H1 (cell line): ENCODE data around the gene ACOT7. TPM values are rescaled to one million over a fixed set of nuclear protein-coding genes. Genes with fewer than 3 reads are reported as not detected.

Source experiments
- CTCF ChIA-PET: fragments of 300-600 bp; sonication (Branson Sonifier 250); formaldehyde crosslinking; loops from one replicate; lab custom pipeline; 2021; ENCODE audit not compliant: partially characterized antibody; lab: Charles Lee
- POLR2A ChIA-PET: fragments of 300-600 bp; sonication (Branson Sonifier 250); formaldehyde crosslinking; loops from one replicate; lab custom pipeline; 2021; ENCODE audit warnings: inconsistent platforms; ENCODE audit not compliant: partially characterized antibody; lab: Charles Lee
- DNase-seq, 2 experiments: peaks; one replicate each; pipeline versions ENCODE4 v3.0.0 to v3.0.0-alpha.2; 2010 to 2022; ENCODE audit warnings: low spot score in 2 of 2, low read depth in 1 of 2, mixed read lengths in 1 of 2
- FAIRE-seq: peaks from 2 replicates; lab custom pipeline; 2011; peaks lifted over from hg19 to GRCh38; lab: Jason Lieb, UNC
- H2AFZ ChIP-seq: 2 replicates; pipeline ENCODE4 v1.8.1; 2012; ENCODE audit warnings: low read length, inconsistent platforms
- H2AK5ac ChIP-seq: 2 replicates; pipeline ENCODE4 v1.6.1; 2013; ENCODE audit warnings: low read depth, low read length
- H2BK120ac ChIP-seq: replicated peaks from 2 replicates; pipeline ENCODE3; 2013; ENCODE audit warnings: low read depth, low read length, inconsistent platforms
- H2BK12ac ChIP-seq: 2 replicates; pipeline ENCODE4 v1.6.1; 2013; ENCODE audit warnings: low read depth, low read length
- H2BK15ac ChIP-seq: 2 replicates; pipeline ENCODE4 v1.6.1; 2013; ENCODE audit warnings: low read length
- H2BK20ac ChIP-seq: 2 replicates; pipeline ENCODE4 v1.6.1; 2013; ENCODE audit warnings: low read length
- H2BK5ac ChIP-seq: 2 replicates; pipeline ENCODE4 v1.6.1; 2013; ENCODE audit warnings: low read depth, low read length
- H3K14ac ChIP-seq: 2 replicates; pipeline ENCODE4 v1.6.1; 2013; ENCODE audit warnings: inconsistent platforms; ENCODE audit not compliant: insufficient read length
- H3K18ac ChIP-seq: 2 replicates; pipeline ENCODE4 v1.6.1; 2013; ENCODE audit warnings: low read length; ENCODE audit errors: extremely low read depth
- H3K23ac ChIP-seq: 2 replicates; pipeline ENCODE4 v1.6.1; 2013; ENCODE audit warnings: inconsistent platforms; ENCODE audit not compliant: insufficient read length
- H3K23me2 ChIP-seq: 2 replicates; pipeline ENCODE4 v1.6.1; 2013; ENCODE audit warnings: low read depth, low read length
- H3K27ac ChIP-seq: 2 replicates; pipeline ENCODE4 v1.6.1; 2011; ENCODE audit warnings: low read depth, low read length, inconsistent platforms
- H3K27me3 ChIP-seq, 4 experiments: replicated peaks in 1 of 4; 1 replicate in 1 of 4; 2 replicates in 3 of 4; pipeline versions ENCODE4 v1.6.1 to v1.8.1; 2011 to 2013; ENCODE audit warnings: low read length in 3 of 4, mild to moderate bottlenecking in 3 of 4, inconsistent platforms in 2 of 4, mixed read lengths in 2 of 4, moderate library complexity in 1 of 4; ENCODE audit not compliant: control insufficient read depth in 3 of 4, insufficient read depth in 3 of 4; ENCODE audit errors: extremely low read depth in 1 of 4
- H3K36me3 ChIP-seq, 4 experiments: 2 replicates each; pipeline versions ENCODE4 v1.6.1 to v1.8.1; 2011 to 2013; ENCODE audit warnings: mild to moderate bottlenecking in 4 of 4, low read length in 3 of 4, moderate library complexity in 2 of 4, control low read depth in 1 of 4, inconsistent platforms in 1 of 4; ENCODE audit not compliant: insufficient read depth in 4 of 4, control insufficient read depth in 2 of 4
- H3K4ac ChIP-seq: replicated peaks from 2 replicates; pipeline ENCODE3; 2013; ENCODE audit warnings: low read length, low read depth, mixed read lengths, inconsistent platforms; ENCODE audit not compliant: insufficient read length
- H3K4me1 ChIP-seq, 4 experiments: replicated peaks in 1 of 4; 1 replicate in 1 of 4; 2 replicates in 3 of 4; pipeline versions ENCODE4 v1.6.1 to v1.8.1; 2011 to 2013; ENCODE audit warnings: low read length in 3 of 4, inconsistent platforms in 2 of 4, mixed read lengths in 1 of 4; ENCODE audit not compliant: insufficient read depth in 4 of 4, control insufficient read depth in 3 of 4
- H3K4me2 ChIP-seq, 2 experiments: 2 replicates each; pipeline versions ENCODE4 v1.6.1 to v1.8.1; 2011 to 2013; ENCODE audit warnings: low read depth in 2 of 2, low read length in 2 of 2, control low read depth in 1 of 2, inconsistent platforms in 1 of 2, mild to moderate bottlenecking in 1 of 2; ENCODE audit not compliant: insufficient read depth in 1 of 2
- H3K4me3 ChIP-seq, 4 experiments: fragments of 200-600, 300-600 bp in 1 of 4; sonication (generic), shearing (Covaris generic), sonication (Bioruptor Twin) in 1 of 4; 2 replicates each; pipeline versions ENCODE4 v1.5.1 to v1.8.1; 2011 to 2016; ENCODE audit warnings: low read length in 4 of 4, low read depth in 3 of 4, control low read depth in 2 of 4, inconsistent platforms in 2 of 4, mild to moderate bottlenecking in 2 of 4, mixed read lengths in 1 of 4, moderate library complexity in 1 of 4; ENCODE audit not compliant: insufficient read depth in 2 of 4; ENCODE audit errors: extremely low read depth in 1 of 4
- H3K56ac ChIP-seq: replicated peaks from 2 replicates; pipeline ENCODE3; 2013; ENCODE audit warnings: low read depth, mild to moderate bottlenecking, mixed read lengths, low read length, inconsistent platforms; ENCODE audit not compliant: insufficient read length
- H3K79me1 ChIP-seq: 2 replicates; pipeline ENCODE4 v1.6.1; 2013; ENCODE audit warnings: low read depth, low read length, control low read depth
- H3K79me2 ChIP-seq, 2 experiments: 2 replicates each; pipeline versions ENCODE4 v1.6.1 to v1.8.1; 2012 to 2013; ENCODE audit warnings: low read length in 2 of 2, mild to moderate bottlenecking in 2 of 2, inconsistent platforms in 1 of 2; ENCODE audit not compliant: insufficient read depth in 2 of 2, control insufficient read depth in 1 of 2
- H3K9ac ChIP-seq, 4 experiments: replicated peaks in 1 of 4; 1 replicate in 1 of 4; 2 replicates in 3 of 4; pipeline versions ENCODE4 v1.6.1 to v1.8.1; 2011 to 2013; ENCODE audit warnings: low read depth in 3 of 4, low read length in 3 of 4, control low read depth in 2 of 4, mild to moderate bottlenecking in 2 of 4, moderate library complexity in 2 of 4, inconsistent platforms in 1 of 4; ENCODE audit errors: extremely low read depth in 1 of 4
- H3K9me3 ChIP-seq, 2 experiments: 2 replicates each; pipeline versions ENCODE4 v1.6.1 to v1.8.1; 2012 to 2013; ENCODE audit warnings: mild to moderate bottlenecking in 2 of 2, moderate library complexity in 2 of 2, control low read depth in 1 of 2, inconsistent platforms in 1 of 2, low read depth in 1 of 2, low read length in 1 of 2, mixed read lengths in 1 of 2; ENCODE audit not compliant: insufficient read depth in 2 of 2
- H4K20me1 ChIP-seq, 2 experiments: replicated peaks in 1 of 2; 2 replicates each; pipeline versions ENCODE3 to v1.8.1; 2011 to 2013; ENCODE audit warnings: inconsistent platforms in 2 of 2, low read length in 2 of 2, mild to moderate bottlenecking in 1 of 2; ENCODE audit not compliant: insufficient read depth in 2 of 2, control insufficient read depth in 1 of 2
- H4K5ac ChIP-seq: 2 replicates; pipeline ENCODE4 v1.6.1; 2013; ENCODE audit warnings: low read length, low read depth, mixed read lengths, inconsistent platforms; ENCODE audit not compliant: insufficient read length
- H4K8ac ChIP-seq: 2 replicates; pipeline ENCODE4 v1.8.0; 2013; ENCODE audit warnings: mild to moderate bottlenecking, moderate library complexity, low read length, inconsistent platforms; ENCODE audit not compliant: insufficient read depth; ENCODE audit errors: extremely low read depth
- H4K91ac ChIP-seq: replicated peaks from 2 replicates; pipeline ENCODE3; 2013; ENCODE audit warnings: low read length, mixed read lengths, inconsistent platforms; ENCODE audit not compliant: insufficient read length
- EZH2 ChIP-seq: fragments of 200-600 bp; sonication (generic); IDR thresholded peaks from 2 replicates; pipeline ENCODE4 v1.7.1; 2012; ENCODE audit warnings: low read depth, mild to moderate bottlenecking, moderate library complexity, low read length, inconsistent platforms; ENCODE audit not compliant: severe bottlenecking
- GABPA ChIP-seq: IDR thresholded peaks from 2 replicates; pipeline ENCODE4 v1.6.1; 2011; ENCODE audit warnings: mild to moderate bottlenecking, low read length, moderate library complexity, borderline replicate concordance; ENCODE audit not compliant: insufficient read depth
- JUN ChIP-seq: IDR thresholded peaks from 2 replicates; pipeline ENCODE4 v1.6.1; 2011; ENCODE audit warnings: low read depth, mild to moderate bottlenecking, improper control_type of control experiment, low read length
- KDM4A ChIP-seq: IDR thresholded peaks from one replicate; pipeline ENCODE4 v1.7.1; 2012; ENCODE audit warnings: low read depth, mild to moderate bottlenecking, moderate library complexity, low read length, inconsistent platforms; ENCODE audit not compliant: severe bottlenecking
- SP4 ChIP-seq: IDR thresholded peaks from 2 replicates; pipeline ENCODE4 v1.6.1; 2012; ENCODE audit warnings: low read length, inconsistent platforms
- SUZ12 ChIP-seq: fragments of 200-600 bp; sonication (generic); IDR thresholded peaks from 2 replicates; pipeline ENCODE4 v1.6.1; 2012; ENCODE audit warnings: mild to moderate bottlenecking, inconsistent platforms, low read length, moderate library complexity, mixed read lengths
- WGBS, 2 experiments: shearing (Covaris generic) in 1 of 2; methylation state at CpG; one replicate each; pipeline versions ENCODE4 v1.1.6 to v1.1.7; 2013 to 2015; ENCODE audit warnings: low lambda C conversion rate in 2 of 2, mixed read lengths in 2 of 2, inconsistent platforms in 1 of 2, low coverage in 1 of 2, missing lambda C conversion rate in 1 of 2; ENCODE audit not compliant: insufficient replicate concordance in 2 of 2, insufficient coverage in 1 of 2, insufficient read length in 1 of 2; ENCODE audit errors: extremely low coverage in 1 of 2, missing lambda C conversion rate in 1 of 2; 5-methylcytosine and 5-hydroxymethylcytosine counted together
- polyA plus RNA-seq, 7 experiments: library from polyadenylated mRNA; depleted of rRNA in 3 of 7; stranded (reverse) in 5 of 7; unstranded in 2 of 7; fragments of >200 nt in 5 of 7; fragments of 200-250 nt in 2 of 7; gene quantifications; 1 replicate in 5 of 7; 2 replicates in 1 of 7; 4 replicates in 1 of 7; pipeline versions ENCODE4 v1.2.1 to v1.2.3, GENCODE V29; 2011 to 2013; ENCODE audit warnings: missing spikeins in 2 of 7, mixed read lengths in 2 of 7
- total RNA-seq: library from RNA; stranded (reverse); fragmentation: NEBNext Ultra II Directional; extraction: Animal tissue kit (Norgen Biotek cat#: 25700); gene quantifications from 2 replicates; pipeline ENCODE4 v1.2.1, GENCODE V29; 2021
- TF ChIP-seq, protein P1 (sequence below), 3 experiments: IDR thresholded peaks; 1 replicate in 2 of 3; 2 replicates in 1 of 3; pipeline versions ENCODE4 v1.5.1 to v1.6.1; 2011; ENCODE audit warnings: low read length in 3 of 3, mild to moderate bottlenecking in 3 of 3, inconsistent platforms in 2 of 3, low read depth in 1 of 3, moderate library complexity in 1 of 3; ENCODE audit not compliant: insufficient read depth in 1 of 3; ENCODE audit errors: control extremely low read depth in 1 of 3

ACOT7 gene
- total and polyA plus RNA-seq, 2 of the 8 experiments (the other 6 are each of a cell fraction or from before 2014, with no cell fraction given): 151 to 214 TPM

DNA sequence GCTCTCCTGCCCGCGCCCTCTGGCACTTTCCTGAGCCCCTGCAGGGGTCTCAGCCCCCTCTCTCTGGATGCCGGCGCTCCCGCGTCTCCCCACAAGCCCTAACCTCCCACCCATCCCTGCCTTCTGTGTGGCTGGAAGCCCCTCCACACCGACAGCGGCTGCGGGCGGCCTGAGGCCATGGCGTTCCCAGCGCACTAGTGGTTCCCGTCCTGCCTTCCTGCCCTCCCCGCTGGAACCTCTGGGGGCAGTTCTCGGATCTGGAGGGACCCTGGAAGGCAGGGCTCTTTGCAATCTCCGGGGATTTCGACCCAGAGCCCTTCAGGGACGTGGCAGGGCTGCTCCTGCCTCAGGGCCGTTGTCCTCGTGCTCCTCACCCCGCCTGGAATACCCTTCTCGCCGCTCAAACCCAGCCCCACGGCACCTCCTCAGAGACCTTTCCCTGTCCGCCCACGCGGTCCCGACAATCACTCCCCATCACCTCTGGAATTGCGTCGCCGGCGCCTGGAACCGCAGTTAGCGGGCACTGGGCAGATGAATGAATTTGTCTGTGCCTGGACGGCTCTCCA is 30.5 kb upstream of the ACOT7 start:
- Histone ChIP-seq H2BK120ac (no peak overlapping the region), H3K36me3 (peaks cover 0 to 7% (median 0%) of the 10 kb centered on the region in 4 experiments; a peak in 1 of 8 replicates), H3K23me2 (peaks cover 15% of the 10 kb centered on the region; the same call in 1 of the 2 replicates), H3K4me3 (peak overlapping the region in 3 of 4 experiments; percentile 15 to 52 (median 19); a peak in 5 of 8 replicates), H3K27me3 (peaks cover 57 to 81% (median 73%) of the 10 kb centered on the region in 4 experiments), H3K79me2 (no peaks in the 10 kb centered on the region), H3K9me3 (no peaks in the 10 kb centered on the region), H3K23ac (no peak overlapping the region), H3K18ac (peak overlapping the region; percentile 32; the same call in 1 of the 2 replicates), H4K91ac (no peak overlapping the region), H2AK5ac (no peak overlapping the region), H3K14ac (no peak overlapping the region), H4K8ac (peak overlapping the region; percentile 45; the same call in 1 of the 2 replicates), H3K56ac (no peak overlapping the region), H2BK12ac (no peak overlapping the region), H3K27ac (no peak overlapping the region), H2AFZ (no peak overlapping the region), H2BK5ac (no peak overlapping the region), H2BK15ac (no peak overlapping the region), H3K4ac (no peak overlapping the region), H3K4me2 (peak overlapping the region; percentile 26 to 67), H2BK20ac (no peak overlapping the region), H3K79me1 (no peaks in the 10 kb centered on the region), H4K20me1 (peaks cover 0 to 7% of the 10 kb centered on the region in 2 experiments), H3K4me1 (peaks cover 0 to 25% (median 11%) of the 10 kb centered on the region in 4 experiments; a peak in 5 of 7 replicates), H3K9ac (no peak overlapping the region), H4K5ac (no peak overlapping the region)
- DNase-seq: peak in 1 of 2 experiments; percentile 74
- TF ChIP-seq EZH2 (peak; percentile 77), SUZ12 (peak; percentile 63; the same call in 1 of the 2 replicates), GABPA (no peak), SP4 (no peak), JUN (no peak), KDM4A (peak; percentile 15)
- TF ChIP-seq, protein P1, sequence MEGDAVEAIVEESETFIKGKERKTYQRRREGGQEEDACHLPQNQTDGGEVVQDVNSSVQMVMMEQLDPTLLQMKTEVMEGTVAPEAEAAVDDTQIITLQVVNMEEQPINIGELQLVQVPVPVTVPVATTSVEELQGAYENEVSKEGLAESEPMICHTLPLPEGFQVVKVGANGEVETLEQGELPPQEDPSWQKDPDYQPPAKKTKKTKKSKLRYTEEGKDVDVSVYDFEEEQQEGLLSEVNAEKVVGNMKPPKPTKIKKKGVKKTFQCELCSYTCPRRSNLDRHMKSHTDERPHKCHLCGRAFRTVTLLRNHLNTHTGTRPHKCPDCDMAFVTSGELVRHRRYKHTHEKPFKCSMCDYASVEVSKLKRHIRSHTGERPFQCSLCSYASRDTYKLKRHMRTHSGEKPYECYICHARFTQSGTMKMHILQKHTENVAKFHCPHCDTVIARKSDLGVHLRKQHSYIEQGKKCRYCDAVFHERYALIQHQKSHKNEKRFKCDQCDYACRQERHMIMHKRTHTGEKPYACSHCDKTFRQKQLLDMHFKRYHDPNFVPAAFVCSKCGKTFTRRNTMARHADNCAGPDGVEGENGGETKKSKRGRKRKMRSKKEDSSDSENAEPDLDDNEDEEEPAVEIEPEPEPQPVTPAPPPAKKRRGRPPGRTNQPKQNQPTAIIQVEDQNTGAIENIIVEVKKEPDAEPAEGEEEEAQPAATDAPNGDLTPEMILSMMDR (IDR thresholded peaks at IDR 0.05; ENCODE audit: control extremely low read depth in 1 of 3, insufficient read depth in 1 of 3, low read depth in 1 of 3, low read length in 3 of 3): peak in 2 of 3 experiments; percentile 3 to 35; a peak in 2 of 4 replicates
- ChIA-PET POLR2A (interaction anchor here (3.4 kb wide), 1 partner anchor 15 kb away, joined by 15 read pairs; no protein-coding TSS in a partner anchor), CTCF (interaction anchor here (0.7 to 58.4 kb wide), 25 partner anchors 10 to 182 kb away, joined by 3 to 1769 read pairs (median 5); partner anchors contain the start of genes TNFRSF25 and ZBTB48)
- no peak for FAIRE-seq
- WGBS, 2 experiments: 23% methylated on average over 35 of the region's 35 CpGs; no CpG with 5 or more reads in 1 of the 2 experiments
